NCI-H510A (cell line): ENCODE results near the gene CNPPD1.
A peak's percentile ranks its signal among the peaks of the same experiment; 100 is the strongest.
"Not testable (repeated sequence)": the region's sequence is repeated elsewhere in the genome, so short reads cannot be mapped to it uniquely, and the experiment has no call there.

Experiments used
- DNase-seq: peaks from one replicate; lab custom pipeline; 2025; lab: John Stamatoyannopoulos, UW

Gene CNPPD1

DNA sequence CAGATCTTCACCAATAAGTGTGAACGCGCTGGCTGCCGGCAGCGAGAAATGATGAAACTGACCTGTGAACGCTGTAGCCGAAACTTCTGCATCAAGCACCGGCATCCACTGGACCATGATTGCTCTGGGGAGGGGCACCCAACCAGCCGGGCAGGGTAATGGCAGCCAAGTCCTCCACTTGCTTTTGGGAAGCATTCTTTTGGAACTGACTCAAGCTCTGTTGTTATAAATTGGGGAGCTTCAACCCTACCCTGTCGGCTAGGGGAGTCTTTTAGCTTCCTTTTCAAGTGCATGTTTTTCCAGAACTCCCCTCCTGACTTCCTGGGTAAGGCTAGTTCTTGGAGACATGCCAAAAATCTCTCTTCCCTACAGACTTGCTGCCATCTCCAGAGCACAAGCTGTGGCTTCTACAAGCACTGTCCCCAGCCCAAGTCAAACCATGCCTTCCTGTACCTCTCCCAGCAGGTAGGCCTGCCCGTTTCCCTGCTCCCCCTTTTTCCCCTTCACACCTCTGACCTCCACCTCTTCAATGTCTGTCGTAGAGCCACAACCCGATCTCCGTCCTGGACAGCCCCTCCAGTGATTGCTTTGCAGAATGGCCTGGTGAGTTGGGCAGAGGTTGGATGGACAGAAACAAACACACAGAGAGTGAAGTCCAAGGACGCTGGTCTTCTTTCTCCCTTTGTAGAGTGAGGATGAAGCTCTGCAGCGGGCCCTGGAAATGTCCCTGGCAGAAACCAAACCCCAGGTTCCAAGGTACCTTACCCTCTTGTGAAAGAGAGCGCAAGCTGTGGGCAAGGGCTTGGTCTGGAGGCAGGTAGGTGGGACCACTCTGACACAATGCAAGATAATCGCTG is 31.4 kb upstream of the CNPPD1 start:
- peak; percentile 20 for DNase-seq

DNA sequence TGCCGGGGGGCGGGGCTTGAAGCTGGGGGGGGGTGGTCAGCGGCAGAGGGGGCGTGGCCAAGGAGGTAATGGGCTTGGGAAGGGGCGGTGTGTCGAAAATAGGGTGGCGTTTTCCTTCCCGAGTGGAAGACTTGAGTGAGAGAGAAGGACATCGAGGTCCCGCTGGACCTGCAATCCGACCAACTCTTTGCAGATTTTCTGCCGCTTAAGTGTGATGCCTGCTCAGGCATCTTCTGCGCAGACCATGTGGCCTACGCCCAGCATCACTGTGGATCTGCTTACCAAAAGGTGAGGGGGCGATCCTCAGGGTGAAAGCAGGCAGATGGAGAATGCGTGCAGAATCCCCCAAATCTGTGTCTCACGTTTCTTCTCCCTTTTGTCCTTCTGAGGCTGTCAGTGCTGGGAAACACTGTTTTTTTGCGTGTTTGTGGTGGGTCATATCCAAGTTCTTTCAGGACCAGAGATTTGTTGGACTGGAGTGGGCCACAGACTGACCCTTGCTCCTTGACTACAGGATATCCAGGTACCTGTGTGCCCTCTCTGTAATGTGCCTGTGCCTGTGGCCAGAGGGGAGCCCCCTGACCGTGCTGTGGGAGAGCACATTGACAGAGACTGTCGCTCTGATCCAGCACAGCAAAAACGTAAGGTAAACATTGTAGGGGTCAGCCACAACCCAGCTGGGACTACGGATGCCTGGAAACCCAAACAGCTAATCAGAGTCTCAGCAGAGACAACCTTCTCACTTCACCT is 30.6 kb upstream of the CNPPD1 start:
- no peak for DNase-seq

DNA sequence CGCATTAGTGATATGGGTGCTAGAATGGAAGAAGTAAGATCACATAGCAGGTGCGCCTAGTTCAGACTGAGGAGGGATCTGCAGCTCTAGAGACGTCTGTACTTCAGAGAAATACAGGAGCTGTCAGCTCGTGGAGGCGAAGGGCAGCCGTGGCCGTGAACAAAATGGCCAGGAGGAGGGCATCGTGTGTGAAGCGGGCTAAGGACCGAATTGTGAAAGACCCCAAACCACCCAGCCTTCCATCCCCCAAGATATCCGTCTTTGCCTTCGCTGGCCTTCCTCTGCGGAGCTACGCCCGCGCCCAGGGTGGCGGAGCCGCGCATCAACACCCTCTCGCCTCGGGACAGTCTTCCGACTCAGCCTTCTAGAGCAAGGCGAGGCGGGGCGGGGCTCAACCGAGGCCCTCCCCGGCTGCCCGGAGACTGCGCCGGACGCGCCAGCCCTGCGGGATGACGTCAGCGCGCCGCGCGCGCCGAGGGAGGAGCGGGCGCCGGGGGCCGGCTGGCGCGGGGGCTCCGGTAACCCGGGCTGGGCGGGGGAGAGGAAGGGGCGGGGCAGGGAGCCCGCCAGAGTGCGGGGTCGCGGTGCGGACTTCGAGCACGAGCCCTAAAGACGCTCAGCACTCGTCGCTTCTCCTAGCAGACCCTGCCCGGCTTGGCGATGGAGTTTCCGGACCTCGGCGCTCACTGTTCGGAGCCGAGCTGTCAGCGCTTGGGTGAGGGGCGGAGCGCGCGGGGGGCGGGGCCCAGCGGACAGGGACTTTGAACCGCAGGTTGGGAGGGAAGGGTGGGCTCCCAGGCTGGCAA is 29.8 kb upstream of the CNPPD1 start, which contains the start of gene ZFAND2B:
Gene ZFAND2B (plus strand): TSS at position 455 of the 806 bp plus-strand sequence. CDS start 206 bp downstream, at position 661.
- DNase-seq: peak; percentile 90

- no peak for DNase-seq
These were observed 29.2 kb upstream of the CNPPD1 start for GRCh38 chr2:219205981-219206327.

GRCh38 chr2:219205165-219205538 is 28.4 kb upstream of the CNPPD1 start:
- DNase-seq: no peak

GRCh38 chr2:219204425-219205164 is 27.9 kb upstream of the CNPPD1 start:
- no peak for DNase-seq

GRCh38 chr2:219201331-219201730 is 24.6 kb upstream of the CNPPD1 start:
- DNase-seq: not testable (repeated sequence)

GRCh38 chr2:219200502-219201326 is 24.0 kb upstream of the CNPPD1 start:
- not testable (repeated sequence) for DNase-seq

- no peak for DNase-seq
These were observed 22.9 kb upstream of the CNPPD1 start for GRCh38 chr2:219199470-219200211.

- DNase-seq: no peak
These were observed 22.2 kb upstream of the CNPPD1 start for GRCh38 chr2:219198974-219199373.

- no peak for DNase-seq
These were observed 20.7 kb upstream of the CNPPD1 start for GRCh38 chr2:219197388-219197787.

DNA sequence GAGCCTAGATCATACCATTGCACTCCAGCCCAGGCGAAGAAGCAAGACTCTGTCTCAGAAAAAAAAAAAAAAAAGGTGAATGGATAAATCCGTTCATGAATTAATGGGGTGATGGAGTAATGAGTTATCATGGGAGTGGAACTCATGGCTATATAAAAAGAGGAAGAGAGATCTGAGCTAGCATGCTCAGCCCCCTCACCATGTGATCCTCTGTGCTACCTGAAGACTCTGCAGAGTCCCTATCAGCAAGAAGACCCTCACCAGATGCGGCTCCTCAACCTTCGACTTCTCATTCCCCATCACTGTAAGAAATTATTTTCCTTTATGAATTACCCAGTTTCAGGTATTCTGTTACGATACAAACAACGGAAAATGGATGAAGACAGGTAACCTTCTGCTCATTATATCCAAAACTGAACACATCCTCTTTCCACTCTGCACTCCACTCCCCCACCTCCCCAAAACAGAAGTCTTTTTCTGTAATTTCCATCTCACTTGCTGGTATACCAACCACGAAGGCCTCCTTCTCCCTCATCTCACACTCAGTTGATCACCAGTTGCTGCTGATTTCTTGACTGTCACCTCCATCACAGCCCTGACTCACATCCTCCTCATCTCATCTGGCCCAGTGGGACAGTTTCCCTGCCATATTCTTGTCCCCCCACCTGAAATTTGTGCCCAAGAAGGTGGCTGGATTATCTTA is 10.2 kb upstream of the CNPPD1 start:
- DNase-seq: no peak

- no peak for DNase-seq
These were observed 7.4 kb upstream of the CNPPD1 start for GRCh38 chr2:219184121-219184520.

GRCh38 chr2:219183151-219183772 is 6.5 kb upstream of the CNPPD1 start:
- DNase-seq: no peak

GRCh38 chr2:219182331-219183150 is 5.8 kb upstream of the CNPPD1 start:
- no peak for DNase-seq

- no peak for DNase-seq
These were observed 4.8 kb upstream of the CNPPD1 start for GRCh38 chr2:219181531-219181930.

DNA sequence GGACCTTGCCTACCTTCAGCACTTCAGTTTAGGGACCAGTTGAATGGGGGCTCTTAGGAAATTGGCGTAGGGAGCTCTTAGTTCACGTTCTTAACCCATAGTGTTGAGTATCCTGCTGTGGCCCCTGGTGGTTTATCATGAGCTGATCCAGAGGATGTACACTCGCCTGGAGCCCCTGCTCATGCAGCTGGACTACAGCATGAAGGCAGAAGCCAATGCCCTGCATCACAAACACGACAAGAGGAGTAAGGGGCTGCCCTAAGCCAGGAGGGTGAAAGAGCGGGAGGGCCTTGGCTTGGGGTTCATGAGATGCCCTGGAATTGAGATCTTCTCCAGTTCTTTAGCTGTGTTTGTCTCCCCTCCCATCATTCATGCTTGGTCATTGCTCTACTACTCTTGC is 4.2 kb upstream of the CNPPD1 start:
- no peak for DNase-seq
